EL (cell line): ENCODE results near the gene POU6F2.
"Not testable (repeated sequence)": the region's sequence is repeated elsewhere in the genome, so short reads cannot be mapped to it uniquely, and the experiment has no call there.

ENCODE experiments used
- DNase-seq: peaks from one replicate; pipeline ENCODE4 v3.0.0-alpha.2; 2016

The POU6F2 gene

GRCh38 chr7:38977685-38978084, at the start of gene POU6F2:
Gene POU6F2, plus strand, starts transcription at chr7:38977909. Its CDS starts 45 bp downstream, at chr7:38977954.
- no peak for DNase-seq

DNA sequence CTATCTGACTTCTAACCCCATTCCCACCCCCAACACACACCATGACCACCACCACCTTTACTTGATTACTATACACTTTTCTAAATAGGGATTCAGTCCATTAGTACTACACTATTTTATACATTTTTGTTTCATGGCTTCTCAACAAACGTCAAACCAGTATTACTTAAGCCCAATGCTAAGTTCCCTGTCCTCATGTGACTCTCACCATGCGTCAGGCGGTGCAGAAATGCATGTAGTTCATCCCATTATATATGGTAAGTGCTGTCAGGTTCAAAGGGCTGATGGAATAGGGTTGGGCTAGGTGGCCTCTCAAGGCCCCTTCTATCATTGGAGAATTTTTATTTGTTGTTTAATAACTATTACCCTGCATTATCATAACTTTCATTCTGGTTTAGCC, 49.2 kb upstream of the POU6F2 start:
- no peak for DNase-seq

- DNase-seq: peak; percentile 6
Observed at GRCh38 chr7:38929460-38930171, 48.1 kb upstream of the POU6F2 start.

- peak; percentile 49 for DNase-seq
Observed at GRCh38 chr7:38932509-38933168, 45.1 kb upstream of the POU6F2 start.

GRCh38 chr7:38934051-38934450, 43.7 kb upstream of the POU6F2 start:
- DNase-seq: no peak

- no peak for DNase-seq
Observed at GRCh38 chr7:38934536-38934935, 43.2 kb upstream of the POU6F2 start.

- DNase-seq: no peak
Observed at GRCh38 chr7:38936641-38937040, 41.1 kb upstream of the POU6F2 start.

DNA sequence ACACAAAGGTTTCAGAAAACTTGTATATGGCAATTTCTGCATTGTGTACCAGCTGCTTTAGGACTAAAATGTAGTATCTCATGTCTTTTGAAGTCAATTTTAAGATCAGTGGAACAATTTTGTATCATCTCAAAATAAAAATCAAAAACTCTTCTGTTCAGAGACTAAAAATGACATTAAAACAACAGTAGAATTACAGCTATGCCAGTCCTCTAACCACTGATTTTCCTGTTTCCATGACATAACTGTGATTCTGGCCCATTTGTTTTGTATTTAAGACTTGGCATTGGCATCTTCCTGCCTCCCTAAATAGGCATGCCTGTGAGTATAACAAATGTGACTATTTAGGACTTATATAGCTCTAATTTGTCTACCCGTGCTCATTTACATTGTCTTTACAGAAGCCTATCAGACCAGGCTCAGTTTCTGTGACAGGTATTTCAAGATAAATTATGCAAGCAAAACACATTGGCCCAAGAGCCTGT, 39.7 kb upstream of the POU6F2 start:
- no peak for DNase-seq

DNA sequence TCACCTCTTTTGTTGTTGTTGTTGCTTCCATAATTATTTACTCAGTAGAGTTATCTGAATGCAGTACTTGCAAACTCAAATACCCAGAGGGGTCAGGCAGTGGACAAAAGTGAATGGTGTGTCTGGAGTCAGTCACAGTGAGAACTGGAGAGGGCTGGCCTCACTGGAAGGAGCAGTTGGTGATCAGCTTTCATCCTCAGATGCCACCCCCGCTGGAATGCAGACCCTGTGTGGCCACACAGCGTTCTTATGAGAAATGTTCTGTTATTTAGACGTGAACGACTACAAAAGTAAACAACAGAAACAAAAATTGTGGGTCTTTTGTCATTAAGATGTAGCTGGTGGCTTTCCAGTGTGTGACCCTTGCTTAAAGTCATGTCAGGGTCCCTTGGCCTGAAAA, 39.1 kb upstream of the POU6F2 start:
- no peak for DNase-seq

DNA sequence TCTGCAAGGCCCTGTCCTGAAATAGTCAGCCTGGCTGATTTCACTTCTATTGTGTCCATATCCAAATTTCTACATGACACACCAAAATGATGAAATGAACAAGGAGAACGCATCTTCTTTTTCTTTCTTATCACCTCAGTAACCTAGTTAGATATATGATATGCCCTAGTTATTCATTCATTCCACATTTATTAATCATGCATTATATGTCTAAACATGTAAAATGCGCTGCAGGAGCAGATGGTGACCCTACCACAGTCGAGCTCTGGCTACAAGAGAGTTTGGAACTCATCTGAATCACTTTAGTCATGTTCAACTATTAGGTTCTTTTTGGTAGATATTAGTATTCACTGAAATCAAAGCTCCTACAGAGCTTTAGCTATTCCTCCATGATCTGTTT, 36.9 kb upstream of the POU6F2 start:
- no peak for DNase-seq

- DNase-seq: no peak
Observed at GRCh38 chr7:38942431-38943051, 35.2 kb upstream of the POU6F2 start.

- DNase-seq: not testable (repeated sequence)
Observed at GRCh38 chr7:38947541-38947940, 30.2 kb upstream of the POU6F2 start.

- DNase-seq: no peak
Observed at GRCh38 chr7:38950309-38950708, 27.4 kb upstream of the POU6F2 start.

- DNase-seq: no peak
Observed at GRCh38 chr7:38951213-38951612, 26.5 kb upstream of the POU6F2 start.

DNA sequence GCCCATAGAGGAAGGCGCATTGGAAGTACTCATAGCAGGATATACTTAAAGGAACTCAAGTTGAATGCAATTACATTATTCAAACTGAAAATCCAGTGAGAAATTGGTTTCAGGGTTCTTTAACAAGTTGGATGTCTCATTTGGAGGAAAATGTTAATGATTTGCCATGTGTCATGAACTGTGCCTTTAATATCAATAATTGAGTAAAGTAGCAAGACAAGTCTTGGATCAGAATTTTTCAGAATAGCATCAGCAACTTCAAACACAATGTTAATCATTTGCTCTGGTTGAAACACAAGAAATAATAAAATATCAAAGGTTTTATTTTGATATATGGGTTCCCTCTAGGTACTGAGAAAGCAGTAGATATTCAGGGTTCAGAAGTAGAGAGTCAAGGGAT, 24.5 kb upstream of the POU6F2 start:
- DNase-seq: no peak

DNA sequence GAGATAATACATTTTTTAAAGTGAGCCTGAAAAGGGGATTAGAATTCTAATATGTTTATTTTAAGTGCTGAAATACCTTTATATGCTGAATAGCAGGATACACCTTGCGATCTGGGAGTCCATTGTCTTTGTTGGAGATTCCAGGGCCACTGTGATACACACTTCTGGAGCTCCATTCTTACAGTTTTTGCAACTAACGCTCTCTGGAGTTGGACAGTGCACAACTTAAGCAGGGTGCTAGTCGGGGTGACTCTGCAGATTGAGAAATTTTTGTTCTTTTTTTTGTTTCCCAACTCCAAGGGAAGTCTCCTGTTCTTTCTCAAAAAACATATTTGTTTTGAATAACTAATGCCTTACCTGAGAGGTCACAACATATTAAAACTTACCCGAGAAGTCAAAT, 23.7 kb upstream of the POU6F2 start:
- no peak for DNase-seq

DNA sequence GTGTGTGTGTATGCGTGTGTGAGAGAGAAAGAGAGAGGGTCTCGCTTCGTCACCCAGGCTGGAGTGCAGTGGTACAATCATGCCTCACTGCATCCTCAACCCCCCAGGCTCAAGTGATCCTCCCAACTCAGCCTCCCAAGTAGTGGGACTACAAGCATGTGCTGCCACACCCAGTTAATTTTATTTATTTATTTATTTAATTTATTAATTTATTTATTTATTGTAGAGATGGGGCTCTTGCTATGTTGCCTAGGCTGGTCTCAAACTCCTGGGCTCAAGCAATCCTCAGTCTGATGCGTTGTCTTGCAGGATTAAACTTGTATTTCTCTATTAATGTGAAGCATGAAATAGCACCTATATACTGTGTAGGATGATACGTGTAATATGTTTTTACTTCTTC, 21.8 kb upstream of the POU6F2 start:
- no peak for DNase-seq

GRCh38 chr7:38962028-38962427, 15.7 kb upstream of the POU6F2 start:
- no peak for DNase-seq

GRCh38 chr7:38964921-38965320, 12.8 kb upstream of the POU6F2 start:
- DNase-seq: no peak

DNA sequence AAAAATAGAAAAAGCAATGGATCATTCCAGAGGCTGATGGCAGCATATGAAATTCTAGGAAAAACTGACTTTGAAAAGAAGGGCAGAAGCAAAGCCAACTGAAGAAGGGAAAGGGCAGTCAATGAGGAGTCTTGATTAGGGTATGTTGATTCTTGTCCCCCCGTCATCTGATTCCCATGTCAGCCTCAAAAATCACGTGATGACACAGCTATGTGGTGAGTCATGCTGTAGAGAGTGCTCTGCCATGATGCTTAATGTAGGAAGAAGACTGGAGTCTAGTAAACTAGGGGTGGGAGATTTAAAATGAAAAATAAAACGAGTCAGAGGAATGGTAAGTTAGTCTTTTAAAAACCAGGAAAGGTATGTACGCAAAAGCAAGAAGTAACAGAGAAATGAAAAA, 3.9 kb upstream of the POU6F2 start:
- DNase-seq: no peak

GRCh38 chr7:38975944-38976392, 1.7 kb upstream of the POU6F2 start:
- no peak for DNase-seq

GRCh38 chr7:38978491-38978890, 782 bp downstream of the POU6F2 start:
- DNase-seq: no peak

GRCh38 chr7:38992203-38992602, 14.5 kb downstream of the POU6F2 start:
- no peak for DNase-seq

DNA sequence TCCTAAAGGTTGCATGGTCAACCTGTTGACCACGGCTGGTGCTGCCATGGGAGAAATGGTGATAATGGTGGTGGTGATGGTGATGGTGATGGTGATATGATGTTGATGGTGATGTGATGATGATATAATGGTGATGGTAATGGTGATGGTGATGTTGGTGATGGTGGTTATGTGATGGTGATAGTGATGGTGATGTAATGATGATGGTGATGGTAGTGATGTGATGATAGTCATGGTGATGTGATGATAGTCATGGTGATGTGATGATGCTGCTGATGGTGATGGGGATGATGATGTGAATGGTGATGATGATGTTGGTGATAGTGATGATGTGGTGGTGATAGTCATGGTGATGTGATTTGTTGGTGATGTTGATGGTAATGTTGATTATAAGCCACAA, 23.9 kb downstream of the POU6F2 start:
- DNase-seq: no peak
